Transverse colon (tissue), 4 donors: ENCODE measurements around the gene PKP4.

Experiments
- POLR2A ChIP-seq: fragments of 450-650 bp; IDR thresholded peaks from one replicate; pipeline ENCODE4 v1.6.1; 2016; ENCODE audit warnings: antibody characterized with exemption, mild to moderate bottlenecking, moderate library complexity
- POLR2AphosphoS5 ChIP-seq, 3 donors: sonication (generic); formaldehyde crosslinking; IDR thresholded peaks; one replicate each; pipeline ENCODE4 v1.6.1; 2016; ENCODE audit warnings: antibody characterized with exemption in 3 of 3
- TF ChIP-seq, protein P1 (sequence below), 5 experiments: fragments of 200-600 bp in 3 of 5; fragments of 450-650 bp in 2 of 5; sonication (generic) in 3 of 5; IDR thresholded peaks; 1 replicate in 2 of 5; 2 replicates in 3 of 5; pipeline ENCODE4 v1.5.1; 2016 to 2017; ENCODE audit warnings: antibody characterized with exemption in 5 of 5, inconsistent platforms in 3 of 5, mild to moderate bottlenecking in 2 of 5, moderate library complexity in 1 of 5

GRCh38 chr2:158620656-158621055 is 163.9 kb downstream of the PKP4 start:
- TF ChIP-seq, protein P1, sequence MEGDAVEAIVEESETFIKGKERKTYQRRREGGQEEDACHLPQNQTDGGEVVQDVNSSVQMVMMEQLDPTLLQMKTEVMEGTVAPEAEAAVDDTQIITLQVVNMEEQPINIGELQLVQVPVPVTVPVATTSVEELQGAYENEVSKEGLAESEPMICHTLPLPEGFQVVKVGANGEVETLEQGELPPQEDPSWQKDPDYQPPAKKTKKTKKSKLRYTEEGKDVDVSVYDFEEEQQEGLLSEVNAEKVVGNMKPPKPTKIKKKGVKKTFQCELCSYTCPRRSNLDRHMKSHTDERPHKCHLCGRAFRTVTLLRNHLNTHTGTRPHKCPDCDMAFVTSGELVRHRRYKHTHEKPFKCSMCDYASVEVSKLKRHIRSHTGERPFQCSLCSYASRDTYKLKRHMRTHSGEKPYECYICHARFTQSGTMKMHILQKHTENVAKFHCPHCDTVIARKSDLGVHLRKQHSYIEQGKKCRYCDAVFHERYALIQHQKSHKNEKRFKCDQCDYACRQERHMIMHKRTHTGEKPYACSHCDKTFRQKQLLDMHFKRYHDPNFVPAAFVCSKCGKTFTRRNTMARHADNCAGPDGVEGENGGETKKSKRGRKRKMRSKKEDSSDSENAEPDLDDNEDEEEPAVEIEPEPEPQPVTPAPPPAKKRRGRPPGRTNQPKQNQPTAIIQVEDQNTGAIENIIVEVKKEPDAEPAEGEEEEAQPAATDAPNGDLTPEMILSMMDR (IDR thresholded peaks at IDR 0.05): no peak
- no peak for TF ChIP-seq POLR2A
- TF ChIP-seq POLR2AphosphoS5 (IDR thresholded peaks at IDR 0.05): no peak
